WTC11 (cell line): ENCODE measurements around the gene PDGFRB.

Source experiments
- CREB1 ChIP-seq: sonication (generic); formaldehyde crosslinking; IDR thresholded peaks from 2 replicates; pipeline ENCODE4 v1.8.0; 2023; ENCODE audit warnings: mild to moderate bottlenecking, missing genetic modification reagents
- GABPB1 ChIP-seq: sonication (generic); formaldehyde crosslinking; IDR thresholded peaks from 2 replicates; pipeline ENCODE4 v1.8.1; 2023; ENCODE audit warnings: mild to moderate bottlenecking, missing genetic modification reagents
- IRF2 ChIP-seq: sonication (generic); formaldehyde crosslinking; IDR thresholded peaks from 2 replicates; pipeline ENCODE4 v1.8.0; 2022; ENCODE audit warnings: low read depth, missing genetic modification reagents, borderline replicate concordance
- SMAD3 ChIP-seq: sonication (generic); formaldehyde crosslinking; IDR thresholded peaks from 2 replicates; pipeline ENCODE4 v1.8.0; 2022; ENCODE audit warnings: missing genetic modification reagents, mild to moderate bottlenecking, borderline replicate concordance
- TF ChIP-seq, protein P1 (sequence below): sonication (generic); formaldehyde crosslinking; IDR thresholded peaks from 2 replicates; pipeline ENCODE4 v1.8.0; 2022; ENCODE audit warnings: missing genetic modification reagents
- TF ChIP-seq, protein P2 (sequence below): fragments of 200-600 bp; IDR thresholded peaks from 2 replicates; pipeline ENCODE4 v1.8.0; 2022; ENCODE audit warnings: antibody characterized with exemption
- TF ChIP-seq, protein P3 (sequence below): sonication (generic); formaldehyde crosslinking; IDR thresholded peaks from 2 replicates; pipeline ENCODE4 v1.8.1; 2023; ENCODE audit warnings: mild to moderate bottlenecking, missing genetic modification reagents, moderate library complexity

DNA sequence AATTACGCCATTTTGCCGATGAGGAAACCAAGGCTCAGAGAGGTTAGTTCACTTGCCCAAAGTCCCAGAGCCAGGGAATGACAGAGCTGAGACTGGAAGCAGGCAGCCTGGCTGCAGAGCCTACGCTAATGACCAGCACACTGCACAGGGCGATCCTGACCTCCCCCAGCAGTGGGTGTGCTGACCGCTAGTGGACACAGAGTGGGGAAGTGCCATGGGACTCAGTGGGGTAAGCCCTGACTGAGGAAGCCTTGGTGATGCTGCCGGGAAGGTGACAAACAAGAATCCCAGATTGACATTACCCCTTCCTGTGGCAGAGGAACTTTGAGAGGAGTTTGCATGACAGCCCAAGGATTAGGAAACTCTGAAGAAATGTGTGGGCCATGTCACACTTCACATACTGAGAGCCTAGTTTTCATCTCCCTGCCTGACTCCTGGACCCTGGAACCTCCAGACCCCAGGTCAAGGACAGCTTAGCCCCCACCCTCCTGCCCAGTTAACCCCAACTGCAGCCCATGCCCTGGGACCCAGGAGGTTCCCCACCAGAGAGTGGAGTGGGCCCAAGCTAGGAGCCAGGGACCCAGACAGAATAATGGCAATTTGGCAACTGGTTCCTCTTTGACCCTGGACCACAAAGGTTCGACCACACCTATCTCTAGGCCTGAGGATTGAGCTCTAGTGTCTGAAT, 49.6 kb downstream of the PDGFRB start:
- TF ChIP-seq, protein P1, sequence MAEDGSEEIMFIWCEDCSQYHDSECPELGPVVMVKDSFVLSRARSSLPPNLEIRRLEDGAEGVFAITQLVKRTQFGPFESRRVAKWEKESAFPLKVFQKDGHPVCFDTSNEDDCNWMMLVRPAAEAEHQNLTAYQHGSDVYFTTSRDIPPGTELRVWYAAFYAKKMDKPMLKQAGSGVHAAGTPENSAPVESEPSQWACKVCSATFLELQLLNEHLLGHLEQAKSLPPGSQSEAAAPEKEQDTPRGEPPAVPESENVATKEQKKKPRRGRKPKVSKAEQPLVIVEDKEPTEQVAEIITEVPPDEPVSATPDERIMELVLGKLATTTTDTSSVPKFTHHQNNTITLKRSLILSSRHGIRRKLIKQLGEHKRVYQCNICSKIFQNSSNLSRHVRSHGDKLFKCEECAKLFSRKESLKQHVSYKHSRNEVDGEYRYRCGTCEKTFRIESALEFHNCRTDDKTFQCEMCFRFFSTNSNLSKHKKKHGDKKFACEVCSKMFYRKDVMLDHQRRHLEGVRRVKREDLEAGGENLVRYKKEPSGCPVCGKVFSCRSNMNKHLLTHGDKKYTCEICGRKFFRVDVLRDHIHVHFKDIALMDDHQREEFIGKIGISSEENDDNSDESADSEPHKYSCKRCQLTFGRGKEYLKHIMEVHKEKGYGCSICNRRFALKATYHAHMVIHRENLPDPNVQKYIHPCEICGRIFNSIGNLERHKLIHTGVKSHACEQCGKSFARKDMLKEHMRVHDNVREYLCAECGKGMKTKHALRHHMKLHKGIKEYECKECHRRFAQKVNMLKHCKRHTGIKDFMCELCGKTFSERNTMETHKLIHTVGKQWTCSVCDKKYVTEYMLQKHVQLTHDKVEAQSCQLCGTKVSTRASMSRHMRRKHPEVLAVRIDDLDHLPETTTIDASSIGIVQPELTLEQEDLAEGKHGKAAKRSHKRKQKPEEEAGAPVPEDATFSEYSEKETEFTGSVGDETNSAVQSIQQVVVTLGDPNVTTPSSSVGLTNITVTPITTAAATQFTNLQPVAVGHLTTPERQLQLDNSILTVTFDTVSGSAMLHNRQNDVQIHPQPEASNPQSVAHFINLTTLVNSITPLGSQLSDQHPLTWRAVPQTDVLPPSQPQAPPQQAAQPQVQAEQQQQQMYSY: no peak
- TF ChIP-seq, protein P2, sequence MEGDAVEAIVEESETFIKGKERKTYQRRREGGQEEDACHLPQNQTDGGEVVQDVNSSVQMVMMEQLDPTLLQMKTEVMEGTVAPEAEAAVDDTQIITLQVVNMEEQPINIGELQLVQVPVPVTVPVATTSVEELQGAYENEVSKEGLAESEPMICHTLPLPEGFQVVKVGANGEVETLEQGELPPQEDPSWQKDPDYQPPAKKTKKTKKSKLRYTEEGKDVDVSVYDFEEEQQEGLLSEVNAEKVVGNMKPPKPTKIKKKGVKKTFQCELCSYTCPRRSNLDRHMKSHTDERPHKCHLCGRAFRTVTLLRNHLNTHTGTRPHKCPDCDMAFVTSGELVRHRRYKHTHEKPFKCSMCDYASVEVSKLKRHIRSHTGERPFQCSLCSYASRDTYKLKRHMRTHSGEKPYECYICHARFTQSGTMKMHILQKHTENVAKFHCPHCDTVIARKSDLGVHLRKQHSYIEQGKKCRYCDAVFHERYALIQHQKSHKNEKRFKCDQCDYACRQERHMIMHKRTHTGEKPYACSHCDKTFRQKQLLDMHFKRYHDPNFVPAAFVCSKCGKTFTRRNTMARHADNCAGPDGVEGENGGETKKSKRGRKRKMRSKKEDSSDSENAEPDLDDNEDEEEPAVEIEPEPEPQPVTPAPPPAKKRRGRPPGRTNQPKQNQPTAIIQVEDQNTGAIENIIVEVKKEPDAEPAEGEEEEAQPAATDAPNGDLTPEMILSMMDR: no peak
- TF ChIP-seq, protein P3, sequence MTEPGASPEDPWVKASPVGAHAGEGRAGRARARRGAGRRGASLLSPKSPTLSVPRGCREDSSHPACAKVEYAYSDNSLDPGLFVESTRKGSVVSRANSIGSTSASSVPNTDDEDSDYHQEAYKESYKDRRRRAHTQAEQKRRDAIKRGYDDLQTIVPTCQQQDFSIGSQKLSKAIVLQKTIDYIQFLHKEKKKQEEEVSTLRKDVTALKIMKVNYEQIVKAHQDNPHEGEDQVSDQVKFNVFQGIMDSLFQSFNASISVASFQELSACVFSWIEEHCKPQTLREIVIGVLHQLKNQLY (CRISPR knock-in tag): no peak
- TF ChIP-seq SMAD3 (no peak), GABPB1 (CRISPR knock-in tag) (no peak), CREB1 (CRISPR knock-in tag) (no peak), IRF2 (no peak)
